IMR-90 (cell line): Measurements from ENCODE around the gene METTL2B. TPM values are rescaled to one million over a fixed set of nuclear protein-coding genes. Genes with fewer than 3 reads are reported as not detected.

Experiments
- ATAC-seq: fragments of 200-7000 bp; cut with Tn5 transposase; 2 replicates; pipeline ENCODE4 v1.9.1; 2020; ENCODE audit warnings: low read depth, mild to moderate bottlenecking, moderate library complexity
- BruUV-seq: library from RNA; stranded (reverse); fragments of 400-500 nt; replicated peaks from 2 replicates; lab custom pipeline; 2021; lab: Mats Ljungman, UMichigan
- CTCF ChIA-PET: fragments of 300-600 bp; formaldehyde crosslinking; extraction: SDS; loops from one replicate; lab custom pipeline; 2021; ENCODE audit warnings: antibody characterized with exemption; lab: Yijun Ruan, JAX
- POLR2A ChIA-PET: fragments of 300-600 bp; sonication (Branson Sonifier 250); formaldehyde crosslinking; loops from one replicate; lab custom pipeline; 2022; ENCODE audit warnings: antibody characterized with exemption; ENCODE audit not compliant: unreplicated experiment; lab: Charles Lee
- DNase-seq: peaks from one replicate; pipeline ENCODE4 v3.0.0; 2013
- H2AFZ ChIP-seq: replicated peaks from 2 replicates; pipeline ENCODE3; 2013; ENCODE audit warnings: low read length, mild to moderate bottlenecking; ENCODE audit not compliant: poor library complexity
- H2AK5ac ChIP-seq: 2 replicates; pipeline ENCODE4 v1.6.1; 2013; ENCODE audit warnings: low read depth, low read length, inconsistent platforms
- H2AK9ac ChIP-seq: replicated peaks from 2 replicates; pipeline ENCODE3; 2013; ENCODE audit warnings: mild to moderate bottlenecking, low read depth, low read length, moderate library complexity; ENCODE audit not compliant: poor library complexity
- H2BK120ac ChIP-seq: 2 replicates; pipeline ENCODE4 v1.6.1; 2013; ENCODE audit warnings: low read depth, low read length, inconsistent platforms
- H2BK15ac ChIP-seq: 3 replicates; pipeline ENCODE4 v1.6.1; 2013; ENCODE audit warnings: low read depth, low read length, inconsistent platforms
- H2BK20ac ChIP-seq: 2 replicates; pipeline ENCODE4 v1.6.1; 2013; ENCODE audit warnings: low read depth, mild to moderate bottlenecking, inconsistent platforms, low read length, moderate library complexity
- H2BK5ac ChIP-seq: 2 replicates; pipeline ENCODE4 v1.6.1; 2013; ENCODE audit warnings: mild to moderate bottlenecking, low read depth, low read length, inconsistent platforms; ENCODE audit not compliant: poor library complexity, severe bottlenecking
- H3K14ac ChIP-seq: replicated peaks from 2 replicates; pipeline ENCODE4 v1.6.1; 2013; ENCODE audit warnings: low read depth, low read length, inconsistent platforms
- H3K18ac ChIP-seq: 2 replicates; pipeline ENCODE4 v1.6.1; 2013; ENCODE audit warnings: low read depth, low read length, control low read depth
- H3K23ac ChIP-seq: 2 replicates; pipeline ENCODE4 v1.6.1; 2013; ENCODE audit warnings: low read depth, low read length, inconsistent platforms
- H3K27ac ChIP-seq: 2 replicates; pipeline ENCODE4 v1.5.1; 2013; ENCODE audit warnings: mild to moderate bottlenecking, control low read depth, low read length; ENCODE audit not compliant: insufficient read depth
- H3K27me3 ChIP-seq: 2 replicates; pipeline ENCODE4 v1.6.1; 2013; ENCODE audit warnings: low read length; ENCODE audit not compliant: control insufficient read depth, insufficient read depth
- H3K36me3 ChIP-seq: 2 replicates; pipeline ENCODE4 v1.6.1; 2013; ENCODE audit warnings: low read length, mixed read lengths; ENCODE audit not compliant: control insufficient read depth, insufficient read depth
- H3K4ac ChIP-seq: 2 replicates; pipeline ENCODE4 v1.6.1; 2013; ENCODE audit warnings: low read depth, low read length, inconsistent platforms
- H3K4me1 ChIP-seq: 2 replicates; pipeline ENCODE4 v1.6.1; 2013; ENCODE audit warnings: low read length, mixed read lengths; ENCODE audit not compliant: control insufficient read depth, insufficient read depth
- H3K4me2 ChIP-seq: 2 replicates; pipeline ENCODE4 v1.6.1; 2013; ENCODE audit warnings: low read depth, mild to moderate bottlenecking, control low read depth, low read length, moderate library complexity
- H3K4me3 ChIP-seq: 2 replicates; pipeline ENCODE4 v1.5.1; 2013; ENCODE audit warnings: low read depth, mild to moderate bottlenecking, control low read depth, low read length, moderate library complexity; ENCODE audit not compliant: insufficient read depth
- H3K56ac ChIP-seq: 2 replicates; pipeline ENCODE4 v1.6.1; 2013; ENCODE audit warnings: low read length, inconsistent platforms; ENCODE audit not compliant: insufficient read depth; ENCODE audit errors: extremely low read depth
- H3K79me1 ChIP-seq, 2 experiments: 2 replicates each; pipeline ENCODE4 v1.6.1; 2013; ENCODE audit warnings: low read length in 2 of 2, inconsistent platforms in 1 of 2, low read depth in 1 of 2
- H3K9ac ChIP-seq: 2 replicates; pipeline ENCODE4 v1.6.1; 2013; ENCODE audit warnings: low read depth, low read length, control low read depth
- H3K9me1 ChIP-seq: 2 replicates; pipeline ENCODE4 v1.6.1; 2013; ENCODE audit warnings: low read length, inconsistent platforms; ENCODE audit not compliant: insufficient read depth
- H3K9me3 ChIP-seq: 2 replicates; pipeline ENCODE4 v1.6.1; 2013; ENCODE audit warnings: low read length; ENCODE audit not compliant: control insufficient read depth, insufficient read depth
- H4K20me1 ChIP-seq: 2 replicates; pipeline ENCODE4 v1.6.1; 2013; ENCODE audit warnings: low read length, inconsistent platforms; ENCODE audit not compliant: insufficient read depth
- H4K5ac ChIP-seq: 2 replicates; pipeline ENCODE4 v1.6.1; 2013; ENCODE audit warnings: mild to moderate bottlenecking, low read depth, low read length, control low read depth
- H4K8ac ChIP-seq, 2 experiments: 2 replicates each; pipeline ENCODE4 v1.6.1; 2013; ENCODE audit warnings: low read depth in 2 of 2, low read length in 2 of 2, control low read depth in 1 of 2, inconsistent platforms in 1 of 2
- H4K91ac ChIP-seq: 2 replicates; pipeline ENCODE4 v1.6.1; 2013; ENCODE audit warnings: low read depth, low read length, inconsistent platforms; ENCODE audit not compliant: insufficient read depth
- BHLHE40 ChIP-seq: fragments of 150-350 bp; IDR thresholded peaks from 2 replicates; pipeline ENCODE4 v1.6.1; 2016; ENCODE audit warnings: mild to moderate bottlenecking, low read depth, low read length
- CEBPB ChIP-seq: IDR thresholded peaks from 2 replicates; pipeline ENCODE4 v1.6.1; 2012; ENCODE audit warnings: low read depth, low read length, improper control_type of control experiment
- RCOR1 ChIP-seq: IDR thresholded peaks from 2 replicates; pipeline ENCODE4 v1.6.1; 2012; ENCODE audit warnings: mild to moderate bottlenecking, low read length, improper control_type of control experiment; ENCODE audit not compliant: insufficient replicate concordance
- WGBS, 2 experiments: methylation state at CpG; one replicate each; pipeline versions ENCODE4 v1.1.5 to v1.1.7; 2013; ENCODE audit warnings: missing lambda C conversion rate in 2 of 2; ENCODE audit not compliant: insufficient read length in 1 of 2; ENCODE audit errors: extremely low coverage in 2 of 2; 5-methylcytosine and 5-hydroxymethylcytosine counted together
- dilution Hi-C: fragments of 300-500 bp; cut with HindIII; formaldehyde crosslinking; loops from one replicate; pipeline ENCODE4 v1.14.3; 2018; ENCODE audit warnings: low sequenced_read_pairs; ENCODE audit not compliant: unreplicated experiment
- in situ Hi-C: fragments of 300-500 bp; cut with MboI; formaldehyde crosslinking; loops from 3 replicates; pipeline ENCODE4 v1.14.3; 2019; ENCODE audit warnings: low sequenced_read_pairs, inconsistent platforms, mixed read lengths
- intact Hi-C: fragments of 100-400 bp; cut with micrococcal nuclease; formaldehyde crosslinking; loops from 2 replicates; pipeline ENCODE4 v1.10.0; 2022
- polyA plus RNA-seq, 3 experiments: library from polyadenylated mRNA; depleted of rRNA; stranded (reverse); fragments of >200 nt; gene quantifications; 2 replicates each; pipeline ENCODE4 v1.2.3, GENCODE V29; 2012; ENCODE audit warnings: low replicate concordance in 1 of 3
- total RNA-seq: library from RNA; depleted of rRNA; stranded (reverse); fragments of >200 nt; gene quantifications from 2 replicates; pipeline ENCODE4 v1.2.3, GENCODE V29; 2012
- TF ChIP-seq, protein P1 (sequence below): fragments of 150-350 bp; IDR thresholded peaks from 2 replicates; pipeline ENCODE4 v1.6.1; 2017; ENCODE audit warnings: mild to moderate bottlenecking, antibody characterized with exemption, low read length, low read depth
- TF ChIP-seq, protein P2 (sequence below): fragments of 150-350 bp; IDR thresholded peaks from 2 replicates; pipeline ENCODE4 v1.6.1; 2016; ENCODE audit warnings: low read depth, mild to moderate bottlenecking, low read length, moderate library complexity, borderline replicate concordance

Gene METTL2B
- total and polyA plus RNA-seq, 2 of the 4 experiments (the other 2 are of a cell fraction) = 18.0 to 34.2 TPM

- Histone ChIP-seq H3K79me1 (no peaks in the 10 kb centered on the region), H4K5ac (no peak overlapping the region), H2BK5ac (no peak overlapping the region), H3K4me3 (no peak overlapping the region), H2AK9ac (no peak overlapping the region), H3K4ac (no peak overlapping the region), H3K27ac (no peak overlapping the region), H2AK5ac (no peak overlapping the region), H3K36me3 (no peaks in the 10 kb centered on the region), H3K4me1 (no peaks in the 10 kb centered on the region), H3K23ac (no peak overlapping the region), H3K27me3 (peaks cover 26% of the 10 kb centered on the region), H2BK20ac (no peak overlapping the region), H2BK15ac (no peak overlapping the region), H3K14ac (no peak overlapping the region), H3K56ac (no peak overlapping the region), H2AFZ (peak overlapping the region; percentile 49), H2BK120ac (no peak overlapping the region), H3K4me2 (no peak overlapping the region), H3K9me1 (no peaks in the 10 kb centered on the region), H4K91ac (no peak overlapping the region), H3K18ac (no peak overlapping the region), H4K20me1 (no peaks in the 10 kb centered on the region), H4K8ac (no peak overlapping the region), H3K9ac (no peak overlapping the region), H3K9me3 (no peaks in the 10 kb centered on the region)
- dilution Hi-C loops (no loop called here), intact Hi-C loops (no loop called here), in situ Hi-C loops (no loop called here)
- TF ChIP-seq BHLHE40 (no peak), RCOR1 (no peak), CEBPB (no peak)
- TF ChIP-seq, protein P1, sequence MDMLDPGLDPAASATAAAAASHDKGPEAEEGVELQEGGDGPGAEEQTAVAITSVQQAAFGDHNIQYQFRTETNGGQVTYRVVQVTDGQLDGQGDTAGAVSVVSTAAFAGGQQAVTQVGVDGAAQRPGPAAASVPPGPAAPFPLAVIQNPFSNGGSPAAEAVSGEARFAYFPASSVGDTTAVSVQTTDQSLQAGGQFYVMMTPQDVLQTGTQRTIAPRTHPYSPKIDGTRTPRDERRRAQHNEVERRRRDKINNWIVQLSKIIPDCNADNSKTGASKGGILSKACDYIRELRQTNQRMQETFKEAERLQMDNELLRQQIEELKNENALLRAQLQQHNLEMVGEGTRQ = no peak
- TF ChIP-seq, protein P2, sequence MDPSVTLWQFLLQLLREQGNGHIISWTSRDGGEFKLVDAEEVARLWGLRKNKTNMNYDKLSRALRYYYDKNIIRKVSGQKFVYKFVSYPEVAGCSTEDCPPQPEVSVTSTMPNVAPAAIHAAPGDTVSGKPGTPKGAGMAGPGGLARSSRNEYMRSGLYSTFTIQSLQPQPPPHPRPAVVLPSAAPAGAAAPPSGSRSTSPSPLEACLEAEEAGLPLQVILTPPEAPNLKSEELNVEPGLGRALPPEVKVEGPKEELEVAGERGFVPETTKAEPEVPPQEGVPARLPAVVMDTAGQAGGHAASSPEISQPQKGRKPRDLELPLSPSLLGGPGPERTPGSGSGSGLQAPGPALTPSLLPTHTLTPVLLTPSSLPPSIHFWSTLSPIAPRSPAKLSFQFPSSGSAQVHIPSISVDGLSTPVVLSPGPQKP = no peak
- ChIA-PET CTCF (interaction anchor here (0.6 kb wide), 1 partner anchor 81 kb away, joined by 4 read pairs; no protein-coding TSS in a partner anchor), POLR2A (no interaction called here)
- no TSS peak for BruUV-seq
- WGBS, 2 experiments = 60% methylated on average over 2 of the region's 6 CpGs; no CpG with 5 or more reads in 1 of the 2 experiments
- no peak for DNase-seq
- ATAC-seq = no peak
Measured at GRCh38 chr7:128431221-128431620, 45.3 kb upstream of the METTL2B start.
